Ovary (tissue), 10 donors: ENCODE results near the gene HEPHL1. TPM values are rescaled to one million over a fixed set of nuclear protein-coding genes. Genes with fewer than 3 reads are reported as not detected.
A peak's percentile ranks its signal among the peaks of the same experiment; 100 is the strongest.
"Not testable (repeated sequence)": the region's sequence is repeated elsewhere in the genome, so short reads cannot be mapped to it uniquely, and the experiment has no call there.

Experiments
- DNase-seq, 5 donors: peaks; one replicate each; pipeline ENCODE4 v3.0.0-alpha.2; 2019 to 2020
- H3K27ac ChIP-seq, 2 donors: fragments of 200-600 bp; one replicate each; pipeline versions ENCODE4 v1.5.1 to v1.8.0; 2019 to 2022
- H3K27me3 ChIP-seq: fragments of 200-600 bp; one replicate; pipeline ENCODE4 v1.8.0; 2022
- H3K36me3 ChIP-seq: fragments of 200-600 bp; sonication (generic); one replicate; pipeline ENCODE4 v1.5.1; 2019
- H3K4me1 ChIP-seq: one replicate; pipeline ENCODE4 v1.8.1; 2013; ENCODE audit warnings: mild to moderate bottlenecking, moderate library complexity; ENCODE audit not compliant: insufficient read depth
- H3K4me3 ChIP-seq: fragments of 200-600 bp; sonication (generic); one replicate; pipeline ENCODE4 v1.5.1; 2017
- H3K9me3 ChIP-seq, 2 donors: fragments of 200-600 bp in 1 of 2; sonication (generic) in 1 of 2; one replicate each; pipeline versions ENCODE4 v1.5.1 to v1.8.1; 2013 to 2019; ENCODE audit warnings: mild to moderate bottlenecking in 1 of 2, moderate library complexity in 1 of 2
- CTCF ChIP-seq, 3 donors: fragments of 450-650 bp in 2 of 3; fragments of 200-600 bp in 1 of 3; IDR thresholded peaks; one replicate each; pipeline versions ENCODE4 v1.5.1 to v1.8.0; 2016 to 2022; ENCODE audit warnings: antibody characterized with exemption in 3 of 3, mild to moderate bottlenecking in 1 of 3
- EP300 ChIP-seq: sonication (generic); formaldehyde crosslinking; IDR thresholded peaks from one replicate; pipeline ENCODE4 v1.6.1; 2017; ENCODE audit warnings: antibody characterized with exemption
- POLR2A ChIP-seq: fragments of 450-650 bp; IDR thresholded peaks from one replicate; pipeline ENCODE4 v1.6.1; 2017; ENCODE audit warnings: antibody characterized with exemption, mild to moderate bottlenecking, moderate library complexity
- WGBS, 3 donors: extraction: QIAGEN DNeasy Blood & Tissue Kit in 1 of 3; methylation state at CpG; one replicate each; pipeline versions ENCODE4 v1.1.5 to v1.1.7; 2013 to 2017; 5-methylcytosine and 5-hydroxymethylcytosine counted together
- intact Hi-C, 4 donors: fragments of 100-400 bp; cut with DNase I; formaldehyde crosslinking; loops; one replicate each; pipeline versions ENCODE4 v1.11.0 to v1.15.1; 2022 to 2023
- long read RNA-seq, 3 donors: library from polyadenylated mRNA in 2 of 3; unstranded in 2 of 3; transcript quantifications; one replicate each; pipeline ENCODE4 v2.0.0 and lab custom pipeline, GENCODE V29; 2021 to 2026
- polyA plus RNA-seq, 2 donors: library from polyadenylated mRNA; stranded (reverse); fragments of 200-250 nt in 1 of 2; fragments of 350-450 nt in 1 of 2; fragmentation: Illumina TruSeq in 1 of 2; extraction: RNeasy Lipid Tissue Mini Kit (QIAGEN cat#74804) in 1 of 2; gene quantifications; one replicate each; pipeline ENCODE4 v1.2.3, GENCODE V29; 2013 to 2014
- total RNA-seq, 7 donors: library from RNA; depleted of rRNA in 2 of 7; stranded (reverse); fragments of >200 nt in 2 of 7; fragmentation: NEBNext Ultra II Directional in 3 of 7; extraction: Animal tissue kit (Norgen Biotek cat#: 25700) in 3 of 7; gene quantifications; one replicate each; pipeline versions ENCODE4 v1.1.0 to v1.2.4, GENCODE V29; 2016 to 2023
- donor health status: DM: no; HTN: no; CAD: no; lungs with moderate emphysema.
- donor health status: DM: no; HTN: no; CAD: no.
- donor health status: Bipolar disorder and iron deficiency.
- donor health status: DM: yes; HTN: yes; CAD: no.
- donor health status: DM: no; HTN: no; CAD: no.
- donor health status: DM: yes; HTN: yes; CAD: no.

The HEPHL1 gene
- total RNA-seq (not detected), polyA plus RNA-seq (under 1 TPM; 0.02 to 0.03 TPM)
- long read RNA-seq, donor 1 = 0 reads
- long read RNA-seq, donor 2 = 0 reads
- long read RNA-seq, donor 3 = 0 reads

- WGBS, 3 donors = 48 to 68% (median 49%) methylated on average over 11 of the region's 11 CpGs
- TF ChIP-seq CTCF (IDR thresholded peaks at IDR 0.05) = no peak
- no peak for TF ChIP-seq POLR2A
- TF ChIP-seq EP300 = no peak
- no peaks in the 10 kb centered on the region for H3K36me3 ChIP-seq
- intact Hi-C loops = no loop called here
- no peak for DNase-seq
- H3K4me3 ChIP-seq = no peak within 1 kb of the TSS
- no peak within 1 kb of the TSS for H3K27ac ChIP-seq
- H3K27me3 ChIP-seq = no peaks in the 10 kb centered on the region
- no peaks in the 10 kb centered on the region for H3K9me3 ChIP-seq
- H3K4me1 ChIP-seq = no peaks in the 10 kb centered on the region
These were observed at the start of gene HEPHL1 for GRCh38 chr11:94020777-94021481. TSS of gene HEPHL1 (plus strand) at chr11:94021354. CDS start at chr11:94021369, 15 bp downstream.

GRCh38 chr11:93972790-93973189, 48.4 kb upstream of the HEPHL1 start:
- intact Hi-C loops = no loop called here
- Histone ChIP-seq H3K4me1 (peaks cover 3% of the 10 kb centered on the region), H3K36me3 (no peaks in the 10 kb centered on the region), H3K27me3 (no peaks in the 10 kb centered on the region), H3K9me3 (peaks cover 0 to 4% of the 10 kb centered on the region in 2 donors), H3K27ac (no peak overlapping the region), H3K4me3 (no peak overlapping the region)
- TF ChIP-seq CTCF (IDR thresholded peaks at IDR 0.05) = no peak
- no peak for TF ChIP-seq EP300
- TF ChIP-seq POLR2A = no peak
- 50 to 79% (median 65%) methylated on average over 2 of the region's 2 CpGs for WGBS, 3 donors
- no peak for DNase-seq

GRCh38 chr11:93973322-93974051, 47.7 kb upstream of the HEPHL1 start:
- H3K9me3 ChIP-seq, H3K36me3 ChIP-seq, intact Hi-C loops, H3K4me1 ChIP-seq, DNase-seq, H3K27me3 ChIP-seq, H3K4me3 ChIP-seq: not testable (repeated sequence)
- WGBS, 3 donors = 28 to 46% (median 32%) methylated on average over 7 of the region's 7 CpGs
- H3K27ac ChIP-seq = peak overlapping the region in 1 of 2 donors; percentile 45

- TF ChIP-seq CTCF (IDR thresholded peaks at IDR 0.05) = no peak
- no peak for TF ChIP-seq POLR2A
- TF ChIP-seq EP300 = no peak
- no peaks in the 10 kb centered on the region for H3K27me3 ChIP-seq
- no peaks in the 10 kb centered on the region for H3K36me3 ChIP-seq
- peaks cover 3% of the 10 kb centered on the region for H3K4me1 ChIP-seq
- H3K4me3 ChIP-seq = no peak overlapping the region
- intact Hi-C loops = no loop called here
- H3K9me3 ChIP-seq = peaks cover 0 to 4% of the 10 kb centered on the region in 2 donors
- H3K27ac ChIP-seq = peak overlapping the region in 1 of 2 donors; percentile 37
- no peak for DNase-seq
These were observed 46.4 kb upstream of the HEPHL1 start for GRCh38 chr11:93974759-93975158.

- DNase-seq, H3K27me3 ChIP-seq, H3K36me3 ChIP-seq, intact Hi-C loops, H3K9me3 ChIP-seq, H3K4me3 ChIP-seq, H3K4me1 ChIP-seq, H3K27ac ChIP-seq: not testable (repeated sequence)
- 68 to 84% (median 78%) methylated on average over 3 of the region's 3 CpGs for WGBS, 3 donors
These were observed 44.4 kb upstream of the HEPHL1 start for GRCh38 chr11:93976577-93977254.
